HFFc6 (cell line): ENCODE data around the gene CCNDBP1. TPM values are rescaled to one million over a fixed set of nuclear protein-coding genes. Genes with fewer than 3 reads are reported as not detected.

Experiments
- DNase-seq: peaks from one replicate; pipeline ENCODE4 v3.0.0-alpha.2; 2018
- H3K27ac Mint-ChIP-seq: 2 replicates; pipeline ENCODE4 v1.8.0; 2020; ENCODE audit warnings: mild to moderate bottlenecking, mixed read lengths
- H3K27me3 Mint-ChIP-seq: 2 replicates; pipeline ENCODE4 v1.8.0; 2021; ENCODE audit warnings: mild to moderate bottlenecking, moderate library complexity, mixed read lengths; ENCODE audit not compliant: insufficient read depth
- H3K36me3 Mint-ChIP-seq: 2 replicates; pipeline ENCODE4 v1.8.0; 2021; ENCODE audit warnings: low read depth, mixed read lengths
- H3K4me1 Mint-ChIP-seq: 2 replicates; pipeline ENCODE4 v1.8.0; 2020; ENCODE audit warnings: low read depth, mixed read lengths
- H3K4me3 Mint-ChIP-seq: 2 replicates; pipeline ENCODE4 v1.8.0; 2020; ENCODE audit warnings: mild to moderate bottlenecking, moderate library complexity, mixed read lengths
- H3K9me3 Mint-ChIP-seq: 2 replicates; pipeline ENCODE4 v1.8.0; 2020; ENCODE audit warnings: mild to moderate bottlenecking, mixed read lengths
- CTCF ChIP-seq: fragments of 200-600 bp; sonication (generic); IDR thresholded peaks from 2 replicates; pipeline ENCODE4 v1.5.0; 2021; ENCODE audit warnings: antibody characterized with exemption, mild to moderate bottlenecking
- total RNA-seq, 6 experiments: library from RNA; stranded (reverse); fragmentation: NEBNext Ultra II Directional; extraction: Animal tissue kit (Norgen Biotek cat#: 25700); gene quantifications; 2 replicates in 1 of 6; 3 replicates in 5 of 6; pipeline ENCODE4 v1.2.3, GENCODE V29; 2021

CCNDBP1 gene
- total RNA-seq, 6 experiments from 2014 or later: 50.9 to 60.7 (median 57.2) TPM

GRCh38 chr15:43243020-43243645 lies 57.9 kb downstream of the CCNDBP1 start:
- H3K36me3 Mint-ChIP-seq: no peaks in the 10 kb centered on the region
- H3K4me1 Mint-ChIP-seq: no peaks in the 10 kb centered on the region
- H3K4me3 Mint-ChIP-seq: no peak overlapping the region
- H3K27me3 Mint-ChIP-seq: peaks cover 53% of the 10 kb centered on the region
- H3K27ac Mint-ChIP-seq: no peak overlapping the region
- no peak for DNase-seq
- no peaks in the 10 kb centered on the region for H3K9me3 Mint-ChIP-seq
- no peak for TF ChIP-seq CTCF

GRCh38 chr15:43244092-43244491 lies 58.9 kb downstream of the CCNDBP1 start:
- peaks cover 45% of the 10 kb centered on the region for H3K27me3 Mint-ChIP-seq
- H3K36me3 Mint-ChIP-seq: no peaks in the 10 kb centered on the region
- H3K4me1 Mint-ChIP-seq: peaks cover 4% of the 10 kb centered on the region
- no peak for TF ChIP-seq CTCF
- no peak for DNase-seq
- no peak overlapping the region for H3K27ac Mint-ChIP-seq
- no peaks in the 10 kb centered on the region for H3K9me3 Mint-ChIP-seq
- no peak overlapping the region for H3K4me3 Mint-ChIP-seq

- DNase-seq: no peak
- Mint-ChIP-seq H3K27me3 (peaks cover 35% of the 10 kb centered on the region), H3K4me1 (peaks cover 19% of the 10 kb centered on the region), H3K27ac (no peak overlapping the region), H3K9me3 (no peaks in the 10 kb centered on the region), H3K4me3 (no peak overlapping the region), H3K36me3 (no peaks in the 10 kb centered on the region)
- no peak for TF ChIP-seq CTCF
Observed at GRCh38 chr15:43246261-43246774, 61.1 kb downstream of the CCNDBP1 start.

Other genes with a start within 250 kb of the CCNDBP1 start
- gene UBR1, start 79.4 kb upstream of the CCNDBP1 start, total RNA-seq: 10 to 100 TPM; 24.6 to 30.1 (median 26.8) TPM
- 10 to 100 TPM in 4 of 6 experiments, 1 to 10 TPM in 2; 8.2 to 12.1 (median 11.2) TPM for gene TMEM62, start 51.8 kb upstream of the CCNDBP1 start, total RNA-seq
- gene EPB42, start 35.6 kb downstream of the CCNDBP1 start, total RNA-seq: not detected
- not detected for gene TGM5, start 81.5 kb downstream of the CCNDBP1 start, total RNA-seq
- gene TGM7, start 116.9 kb downstream of the CCNDBP1 start, total RNA-seq: not detected
- 1 to 10 TPM; 5.7 to 8.8 (median 6.5) TPM for gene LCMT2, start 145.2 kb downstream of the CCNDBP1 start, total RNA-seq
- gene ZSCAN29, start 185.6 kb downstream of the CCNDBP1 start, total RNA-seq: 10 to 100 TPM; 12.7 to 16.7 (median 14.7) TPM
- 10 to 100 TPM; 16.1 to 22.2 (median 18.7) TPM for gene TUBGCP4, start 185.7 kb downstream of the CCNDBP1 start, total RNA-seq